DOHH2 (cell line): ENCODE data around the gene HHATL.

Source experiments
- CTCF ChIP-seq: fragments of 200-600 bp; sonication (generic); IDR thresholded peaks from one replicate; pipeline ENCODE4 v1.5.1; 2014; ENCODE audit warnings: antibody characterized with exemption, mild to moderate bottlenecking, low read depth, low read length; ENCODE audit not compliant: poor library complexity, severe bottlenecking
- EZH2phosphoT487 ChIP-seq: fragments of 200-600 bp; sonication (generic); IDR thresholded peaks from 2 replicates; pipeline ENCODE4 v1.6.1; 2017; ENCODE audit warnings: borderline replicate concordance, mild to moderate bottlenecking, antibody characterized with exemption, low read length, moderate library complexity, mixed read lengths

- TF ChIP-seq CTCF (no peak), EZH2phosphoT487 (no peak)
These were observed 20.6 kb upstream of the HHATL start for GRCh38 chr3:42723219-42723618.
